GM10248 (cell line): ENCODE results near the gene GMDS.

Experiments used
- CTCF ChIA-PET: fragments of 300-600 bp; sonication (Branson Sonifier 250); formaldehyde crosslinking; extraction: SDS; loops from one replicate; lab custom pipeline; 2021; ENCODE audit warnings: antibody characterized with exemption; lab: Yijun Ruan, JAX
- POLR2A ChIA-PET: fragments of 350-650 bp; sonication (Branson Sonifier 250); formaldehyde crosslinking; extraction: SDS; loops from one replicate; lab custom pipeline; 2020; ENCODE audit warnings: antibody characterized with exemption; lab: Yijun Ruan, JAX
- DNase-seq: peaks from one replicate; pipeline ENCODE4 v3.0.0; 2012; ENCODE audit errors: extremely low spot score
- TF ChIP-seq, protein P1 (sequence below): IDR thresholded peaks from 2 replicates; pipeline ENCODE4 v1.5.1; 2012; ENCODE audit warnings: mild to moderate bottlenecking, low read depth; ENCODE audit errors: extremely low read depth, missing control alignments, control extremely low read depth

GMDS gene

DNA sequence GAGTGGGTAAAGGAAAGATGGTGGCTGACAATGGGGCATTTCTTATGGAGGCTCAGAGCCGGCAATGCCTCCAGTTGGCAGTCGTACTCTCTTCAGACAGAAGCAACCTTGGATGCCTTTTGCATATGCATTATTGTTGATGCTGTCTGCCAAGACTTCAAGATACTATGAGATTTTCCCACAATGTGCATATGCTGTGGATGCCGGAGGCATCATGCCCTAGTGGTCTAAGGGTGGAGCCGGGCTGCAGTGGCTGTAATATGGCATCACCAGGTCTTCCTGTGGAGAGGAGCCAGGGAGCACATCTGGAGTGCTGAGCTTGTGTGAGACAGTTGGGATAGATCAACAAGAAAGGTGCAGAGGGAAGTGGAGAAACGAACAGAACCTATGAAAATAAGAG lies 530.8 kb downstream of the GMDS start:
- ChIA-PET POLR2A (no interaction called here), CTCF (no interaction called here)
- TF ChIP-seq, protein P1, sequence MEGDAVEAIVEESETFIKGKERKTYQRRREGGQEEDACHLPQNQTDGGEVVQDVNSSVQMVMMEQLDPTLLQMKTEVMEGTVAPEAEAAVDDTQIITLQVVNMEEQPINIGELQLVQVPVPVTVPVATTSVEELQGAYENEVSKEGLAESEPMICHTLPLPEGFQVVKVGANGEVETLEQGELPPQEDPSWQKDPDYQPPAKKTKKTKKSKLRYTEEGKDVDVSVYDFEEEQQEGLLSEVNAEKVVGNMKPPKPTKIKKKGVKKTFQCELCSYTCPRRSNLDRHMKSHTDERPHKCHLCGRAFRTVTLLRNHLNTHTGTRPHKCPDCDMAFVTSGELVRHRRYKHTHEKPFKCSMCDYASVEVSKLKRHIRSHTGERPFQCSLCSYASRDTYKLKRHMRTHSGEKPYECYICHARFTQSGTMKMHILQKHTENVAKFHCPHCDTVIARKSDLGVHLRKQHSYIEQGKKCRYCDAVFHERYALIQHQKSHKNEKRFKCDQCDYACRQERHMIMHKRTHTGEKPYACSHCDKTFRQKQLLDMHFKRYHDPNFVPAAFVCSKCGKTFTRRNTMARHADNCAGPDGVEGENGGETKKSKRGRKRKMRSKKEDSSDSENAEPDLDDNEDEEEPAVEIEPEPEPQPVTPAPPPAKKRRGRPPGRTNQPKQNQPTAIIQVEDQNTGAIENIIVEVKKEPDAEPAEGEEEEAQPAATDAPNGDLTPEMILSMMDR: no peak
- DNase-seq: no peak

DNA sequence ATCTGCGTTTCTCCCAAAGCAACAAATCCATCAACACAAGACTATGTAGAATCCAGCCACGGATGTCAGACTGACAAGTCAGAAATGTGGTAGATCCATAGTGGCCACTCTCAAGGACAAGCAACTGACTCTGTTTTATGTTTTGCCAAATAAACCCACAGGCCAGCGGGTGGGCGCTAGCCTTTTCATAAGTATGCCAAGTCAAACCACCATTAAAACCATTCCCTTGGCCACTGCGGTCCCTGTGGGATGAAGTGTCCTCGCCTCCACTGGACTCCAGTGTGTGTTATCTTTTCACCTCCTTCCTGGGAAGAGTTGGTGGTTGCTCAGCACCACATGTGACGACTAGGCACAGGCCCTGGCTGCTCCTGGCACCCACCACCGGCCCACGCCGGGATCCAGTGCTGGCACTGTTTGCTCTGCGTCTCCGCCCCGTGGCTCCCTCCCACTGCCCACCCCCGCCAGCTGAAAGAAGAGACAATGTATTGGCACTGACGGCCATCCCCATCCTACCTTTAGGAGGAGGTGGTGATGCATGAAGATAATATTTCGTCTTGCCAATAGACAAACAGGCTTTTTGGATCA lies 532.3 kb downstream of the GMDS start:
- no peak for DNase-seq
- POLR2A ChIA-PET: interaction anchor here (0.6 kb wide), 1 partner anchor 66 kb away, joined by 3 read pairs; no protein-coding TSS in a partner anchor
- CTCF ChIA-PET: no interaction called here
- TF ChIP-seq, protein P1: no peak

DNA sequence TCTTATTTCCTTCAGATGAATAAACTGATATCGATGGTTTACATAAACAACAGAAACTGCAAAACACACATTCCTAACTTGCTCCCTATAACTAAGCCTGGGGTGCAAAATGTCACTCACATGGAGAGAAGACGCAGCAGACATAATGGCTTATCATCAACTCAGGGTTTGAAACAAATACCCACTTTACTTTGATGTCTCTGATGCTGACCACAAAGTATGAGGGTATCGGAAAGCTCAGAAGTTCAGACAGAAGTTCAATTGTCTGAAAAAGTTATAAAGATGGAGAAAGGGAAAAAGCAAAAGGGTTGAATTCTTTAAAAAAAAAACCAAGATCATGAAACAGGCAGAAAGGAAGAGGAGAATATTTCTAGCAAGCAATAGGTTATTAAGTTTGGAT lies 533.0 kb downstream of the GMDS start:
- POLR2A ChIA-PET: no interaction called here
- CTCF ChIA-PET: interaction anchor here (0.9 kb wide), 1 partner anchor 11 kb away, joined by 3 read pairs; no protein-coding TSS in a partner anchor
- TF ChIP-seq, protein P1: no peak
- DNase-seq: no peak

DNA sequence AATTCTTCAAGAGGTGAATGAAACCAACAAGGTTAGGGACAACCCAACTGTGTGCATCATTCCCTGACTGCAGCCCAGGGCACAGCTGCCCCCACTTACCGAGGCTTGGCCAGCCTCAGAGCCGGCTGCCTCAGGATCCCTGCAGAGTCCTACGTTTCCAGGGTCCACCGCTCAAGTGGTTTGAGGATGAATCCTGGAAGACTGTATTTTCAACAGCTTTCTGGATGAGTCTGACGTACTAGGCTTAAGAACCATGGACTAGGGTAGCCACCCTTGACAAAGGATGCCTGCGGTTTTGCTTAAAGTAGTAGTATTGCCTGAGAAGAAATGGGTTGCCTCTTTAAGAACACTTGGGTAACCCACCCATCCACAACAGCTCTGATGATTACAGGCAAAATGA lies 534.3 kb downstream of the GMDS start:
- ChIA-PET POLR2A (no interaction called here), CTCF (no interaction called here)
- DNase-seq: no peak
- TF ChIP-seq, protein P1: no peak

DNA sequence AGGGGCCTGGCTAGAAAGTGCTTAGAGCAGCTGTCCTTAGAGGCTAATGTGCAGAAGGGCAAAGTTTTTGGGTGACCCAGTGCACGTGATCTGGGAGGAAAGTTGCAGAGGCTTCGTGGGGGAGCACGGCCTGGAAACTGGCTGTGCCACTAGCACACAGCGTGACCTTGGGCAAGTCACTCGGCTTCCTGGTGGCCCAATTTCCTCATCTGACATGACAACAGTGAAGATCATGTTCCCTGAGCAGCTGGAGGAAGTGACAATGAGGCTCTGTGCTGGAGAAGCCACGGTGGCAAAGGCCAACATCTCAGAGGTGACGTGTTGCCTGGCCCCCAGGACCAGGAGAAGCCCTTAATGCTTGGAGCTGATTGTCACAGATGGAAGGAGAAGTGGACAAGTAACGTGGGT lies 536.2 kb downstream of the GMDS start:
- no peak for DNase-seq
- ChIA-PET POLR2A (no interaction called here), CTCF (interaction anchor here (1.0 to 1.7 kb wide), 3 partner anchors 13 to 22 kb away, joined by 3 to 6 read pairs (median 5); no protein-coding TSS in a partner anchor)
- TF ChIP-seq, protein P1: no peak

DNA sequence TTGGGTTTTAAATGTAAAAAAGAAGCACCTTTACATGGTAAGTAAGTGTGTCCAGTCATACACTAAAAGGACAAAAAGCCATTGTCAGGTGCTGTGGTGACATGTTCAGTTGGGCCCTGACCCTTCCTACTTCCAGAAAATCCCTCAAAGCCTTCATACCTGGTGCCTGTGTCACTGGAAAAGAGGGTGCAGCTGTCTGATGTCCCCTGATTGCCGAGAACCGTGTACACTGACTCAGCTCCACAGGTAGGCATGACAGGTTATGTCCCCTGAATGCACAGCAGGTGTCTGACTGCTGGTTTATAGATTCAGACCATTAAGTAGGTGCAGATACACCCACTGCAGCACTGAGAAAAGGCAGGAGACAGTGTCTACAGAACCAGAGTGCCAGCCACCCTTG lies 536.6 kb downstream of the GMDS start:
- TF ChIP-seq, protein P1: no peak
- POLR2A ChIA-PET: no interaction called here
- CTCF ChIA-PET: interaction anchor here (1.0 kb wide), 1 partner anchor 14 kb away, joined by 3 read pairs; no protein-coding TSS in a partner anchor
- no peak for DNase-seq
